ENCODE measurements around the gene NELFA.

NELFA gene

GRCh38 chr4:1998296-1998695, 10.5 kb downstream of the NELFA start:
- WGBS = 100% methylated on average over 7 of the region's 7 CpGs
- Histone ChIP-seq H4K8ac (ENCODE audit: low read length) (no peak overlapping the region), H3K4ac (ENCODE audit: low read depth in 1 of 2, low read length in 2 of 2) (no peak overlapping the region)

GRCh38 chr4:1997712-1998111, 11.1 kb downstream of the NELFA start:
- Histone ChIP-seq H2AFZ (ENCODE audit: low read depth, low read length) (no peak overlapping the region), H2AK5ac (ENCODE audit: low read length, severe bottlenecking) (no peak overlapping the region), H3K4me2 (ENCODE audit: low read length, poor library complexity, severe bottlenecking) (no peak overlapping the region), H3K4ac (ENCODE audit: low read depth in 1 of 2, low read length in 2 of 2) (no peak overlapping the region), H2BK15ac (ENCODE audit: low read depth, poor library complexity, severe bottlenecking) (no peak overlapping the region), H3K23ac (ENCODE audit: low read length in 2 of 2) (no peak overlapping the region), H4K91ac (ENCODE audit: low read length) (no peak overlapping the region), H3K4me3 (ENCODE audit: insufficient read depth in 1 of 2, low read depth in 1 of 2, low read length in 2 of 2) (no peak overlapping the region), H2BK120ac (ENCODE audit: low read depth, low read length) (no peak overlapping the region), H3K36me3 (ENCODE audit: control insufficient read depth in 1 of 2, insufficient read depth in 2 of 2, low read depth in 1 of 2, low read length in 2 of 2) (peaks cover 10 to 18% of the 10 kb centered on the region in 2 experiments), H3K4me1 (ENCODE audit: control insufficient read depth, insufficient read depth, low read depth, low read length) (peaks cover 1% of the 10 kb centered on the region), H3K27ac (ENCODE audit: low read length, poor library complexity, severe bottlenecking) (no peak overlapping the region), H3K18ac (ENCODE audit: low read depth in 1 of 2, low read length in 2 of 2) (no peak overlapping the region), H3K79me1 (replicated peaks; ENCODE audit: low read length, poor library complexity, severe bottlenecking) (peaks cover 8% of the 10 kb centered on the region), H2BK12ac (ENCODE audit: low read length in 2 of 2) (no peak overlapping the region), H2BK5ac (ENCODE audit: low read depth, low read length, poor library complexity, severe bottlenecking) (no peak overlapping the region), H3K9ac (ENCODE audit: low read length) (no peak overlapping the region), H3K9me3 (ENCODE audit: control insufficient read depth, low read length) (peaks cover 25% of the 10 kb centered on the region), H3K14ac (ENCODE audit: low read length in 2 of 2) (no peak overlapping the region), H4K8ac (ENCODE audit: low read length) (no peak overlapping the region), H3K27me3 (ENCODE audit: control insufficient read depth in 1 of 2, insufficient read depth in 1 of 2, low read length in 2 of 2) (no peaks in the 10 kb centered on the region)
- 96% methylated on average over 4 of the region's 4 CpGs for WGBS
- no peak for DNase-seq

More at GRCh38 chr4:1998296-1998695, 10.5 kb downstream of the NELFA start:
- Histone ChIP-seq H3K4me1 (ENCODE audit: control insufficient read depth, insufficient read depth, low read depth, low read length) (no peaks in the 10 kb centered on the region), H2AFZ (ENCODE audit: low read depth, low read length) (no peak overlapping the region), H3K9ac (ENCODE audit: low read length) (no peak overlapping the region), H3K18ac (ENCODE audit: low read depth in 1 of 2, low read length in 2 of 2) (no peak overlapping the region), H4K91ac (ENCODE audit: low read length) (no peak overlapping the region), H2BK15ac (ENCODE audit: low read depth, poor library complexity, severe bottlenecking) (no peak overlapping the region), H2AK5ac (ENCODE audit: low read length, severe bottlenecking) (no peak overlapping the region), H3K27ac (ENCODE audit: low read length, poor library complexity, severe bottlenecking) (peak overlapping the region; percentile 55), H3K4me2 (ENCODE audit: low read length, poor library complexity, severe bottlenecking) (no peak overlapping the region), H2BK120ac (ENCODE audit: low read depth, low read length) (no peak overlapping the region), H3K14ac (ENCODE audit: low read length in 2 of 2) (no peak overlapping the region), H3K23ac (ENCODE audit: low read length in 2 of 2) (no peak overlapping the region), H3K36me3 (ENCODE audit: control insufficient read depth in 1 of 2, insufficient read depth in 2 of 2, low read depth in 1 of 2, low read length in 2 of 2) (peaks cover 4 to 24% of the 10 kb centered on the region in 2 experiments), H3K79me1 (replicated peaks; ENCODE audit: low read length, poor library complexity, severe bottlenecking) (peaks cover 3% of the 10 kb centered on the region), H2BK12ac (ENCODE audit: low read length in 2 of 2) (no peak overlapping the region), H3K4me3 (ENCODE audit: insufficient read depth in 1 of 2, low read depth in 1 of 2, low read length in 2 of 2) (no peak overlapping the region), H2BK5ac (ENCODE audit: low read depth, low read length, poor library complexity, severe bottlenecking) (no peak overlapping the region), H3K9me3 (ENCODE audit: control insufficient read depth, low read length) (peaks cover 25% of the 10 kb centered on the region), H3K27me3 (ENCODE audit: control insufficient read depth in 1 of 2, insufficient read depth in 1 of 2, low read length in 2 of 2) (no peaks in the 10 kb centered on the region)
- no peak for DNase-seq

- no CpG with 5 or more reads among the region's 3 CpGs for WGBS
- Histone ChIP-seq H2BK120ac (ENCODE audit: low read depth, low read length) (no peak overlapping the region), H3K4me2 (ENCODE audit: low read length, poor library complexity, severe bottlenecking) (no peak overlapping the region), H3K4me1 (ENCODE audit: control insufficient read depth, insufficient read depth, low read depth, low read length) (peaks cover 4% of the 10 kb centered on the region), H3K14ac (ENCODE audit: low read length in 2 of 2) (no peak overlapping the region), H3K27ac (ENCODE audit: low read length, poor library complexity, severe bottlenecking) (no peak overlapping the region), H2AFZ (ENCODE audit: low read depth, low read length) (no peak overlapping the region), H3K4ac (ENCODE audit: low read depth in 1 of 2, low read length in 2 of 2) (no peak overlapping the region), H2BK12ac (ENCODE audit: low read length in 2 of 2) (no peak overlapping the region), H3K27me3 (ENCODE audit: control insufficient read depth in 1 of 2, insufficient read depth in 1 of 2, low read length in 2 of 2) (no peaks in the 10 kb centered on the region), H3K36me3 (ENCODE audit: control insufficient read depth in 1 of 2, insufficient read depth in 2 of 2, low read depth in 1 of 2, low read length in 2 of 2) (peaks cover 15 to 17% of the 10 kb centered on the region in 2 experiments), H3K79me1 (replicated peaks; ENCODE audit: low read length, poor library complexity, severe bottlenecking) (peaks cover 15% of the 10 kb centered on the region), H2BK5ac (ENCODE audit: low read depth, low read length, poor library complexity, severe bottlenecking) (no peak overlapping the region), H3K18ac (ENCODE audit: low read depth in 1 of 2, low read length in 2 of 2) (no peak overlapping the region), H4K8ac (ENCODE audit: low read length) (no peak overlapping the region), H2AK5ac (ENCODE audit: low read length, severe bottlenecking) (no peak overlapping the region), H2BK15ac (ENCODE audit: low read depth, poor library complexity, severe bottlenecking) (no peak overlapping the region), H4K91ac (ENCODE audit: low read length) (no peak overlapping the region), H3K9ac (ENCODE audit: low read length) (no peak overlapping the region), H3K4me3 (ENCODE audit: insufficient read depth in 1 of 2, low read depth in 1 of 2, low read length in 2 of 2) (no peak overlapping the region), H3K23ac (ENCODE audit: low read length in 2 of 2) (no peak overlapping the region), H3K9me3 (ENCODE audit: control insufficient read depth, low read length) (peaks cover 25% of the 10 kb centered on the region)
- no peak for DNase-seq
These were observed 11.7 kb downstream of the NELFA start for GRCh38 chr4:1996866-1997611.

- no peak overlapping the region for H2AFZ ChIP-seq (ENCODE audit: low read depth, low read length)
- H2BK12ac ChIP-seq (ENCODE audit: low read length in 2 of 2) = no peak overlapping the region
- H3K9me3 ChIP-seq (ENCODE audit: control insufficient read depth, low read length) = peaks cover 23% of the 10 kb centered on the region
- H4K8ac ChIP-seq (ENCODE audit: low read length) = no peak overlapping the region
- H3K14ac ChIP-seq (ENCODE audit: low read length in 2 of 2) = no peak overlapping the region
- H3K4me2 ChIP-seq (ENCODE audit: low read length, poor library complexity, severe bottlenecking) = no peak overlapping the region
- no peaks in the 10 kb centered on the region for H3K27me3 ChIP-seq (ENCODE audit: control insufficient read depth in 1 of 2, insufficient read depth in 1 of 2, low read length in 2 of 2)
- H3K4me3 ChIP-seq (ENCODE audit: insufficient read depth in 1 of 2, low read depth in 1 of 2, low read length in 2 of 2) = no peak overlapping the region
- no peak overlapping the region for H2BK5ac ChIP-seq (ENCODE audit: low read depth, low read length, poor library complexity, severe bottlenecking)
- H3K4ac ChIP-seq (ENCODE audit: low read depth in 1 of 2, low read length in 2 of 2) = no peak overlapping the region
- no peak for DNase-seq
- peaks cover 32% of the 10 kb centered on the region for H3K79me1 ChIP-seq (replicated peaks; ENCODE audit: low read length, poor library complexity, severe bottlenecking)
- H2AK5ac ChIP-seq (ENCODE audit: low read length, severe bottlenecking) = no peak overlapping the region
- WGBS = 86% methylated on average over 1 of the region's 1 CpG
- peaks cover 4% of the 10 kb centered on the region for H3K4me1 ChIP-seq (ENCODE audit: control insufficient read depth, insufficient read depth, low read depth, low read length)
- H3K36me3 ChIP-seq (ENCODE audit: control insufficient read depth in 1 of 2, insufficient read depth in 2 of 2, low read depth in 1 of 2, low read length in 2 of 2) = peaks cover 24 to 33% of the 10 kb centered on the region in 2 experiments
- no peak overlapping the region for H3K23ac ChIP-seq (ENCODE audit: low read length in 2 of 2)
- H2BK15ac ChIP-seq (ENCODE audit: low read depth, poor library complexity, severe bottlenecking) = no peak overlapping the region
- no peak overlapping the region for H3K9ac ChIP-seq (ENCODE audit: low read length)
- no peak overlapping the region for H3K27ac ChIP-seq (ENCODE audit: low read length, poor library complexity, severe bottlenecking)
- H3K18ac ChIP-seq (ENCODE audit: low read depth in 1 of 2, low read length in 2 of 2) = no peak overlapping the region
- no peak overlapping the region for H2BK120ac ChIP-seq (ENCODE audit: low read depth, low read length)
- no peak overlapping the region for H4K91ac ChIP-seq (ENCODE audit: low read length)
These were observed 13.8 kb downstream of the NELFA start for GRCh38 chr4:1994938-1995337.

Data from mesenchymal stem cell (in vitro differentiated cells and primary cell).